HG02870 (cell line): ENCODE data around the gene PLXNB3.

ENCODE experiments used
- ATAC-seq: cut with Tn5 transposase; IDR thresholded peaks from one replicate; pipeline ENCODE4 v1.9.1; 2021; ENCODE audit warnings: mild to moderate bottlenecking, moderate library complexity; ENCODE audit not compliant: unreplicated experiment

Gene PLXNB3

DNA sequence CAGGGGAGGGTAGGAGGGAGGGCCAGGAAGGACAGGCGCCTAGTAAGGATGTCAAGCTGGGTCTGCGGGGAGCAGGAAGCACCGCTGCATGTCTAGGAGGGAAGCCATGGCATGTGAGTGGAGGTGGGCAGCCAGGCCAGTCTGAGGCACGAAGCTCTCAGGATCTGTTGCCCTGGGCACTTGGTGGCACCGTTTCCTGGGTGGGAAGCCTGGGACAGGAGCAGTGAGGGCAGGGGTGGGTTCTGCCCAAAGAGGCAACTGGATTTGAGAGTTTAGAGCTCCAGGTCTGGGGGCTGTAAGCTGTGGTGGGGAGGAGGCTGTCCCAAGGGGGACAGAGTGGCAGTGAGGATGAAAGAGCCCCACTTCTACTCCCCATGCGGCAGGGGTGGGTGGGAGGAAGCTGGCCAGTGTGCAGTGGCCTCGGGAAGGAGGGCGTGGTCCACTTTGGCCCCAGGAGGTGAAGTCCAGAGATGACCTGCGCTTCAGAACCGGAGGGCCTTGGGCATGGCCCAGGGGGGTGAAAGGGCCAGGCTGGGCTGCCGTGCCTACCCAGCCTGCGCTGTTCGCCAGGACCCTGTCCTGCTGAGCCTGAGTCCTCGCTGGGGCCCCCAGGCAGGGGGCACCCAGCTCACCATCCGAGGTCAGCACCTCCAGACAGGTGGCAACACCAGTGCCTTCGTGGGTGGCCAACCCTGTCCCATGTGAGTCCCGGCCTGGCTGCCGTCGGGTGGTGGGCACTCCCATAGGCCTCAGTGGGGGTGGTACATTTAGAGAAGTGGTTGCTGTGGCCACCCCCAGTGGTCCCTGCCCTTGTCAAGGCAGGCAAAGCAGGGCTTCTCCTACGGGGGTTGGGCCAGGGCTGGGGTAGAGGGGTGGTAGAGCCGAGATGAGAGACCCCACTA is 8.5 kb downstream of the PLXNB3 start:
- no peak for ATAC-seq

DNA sequence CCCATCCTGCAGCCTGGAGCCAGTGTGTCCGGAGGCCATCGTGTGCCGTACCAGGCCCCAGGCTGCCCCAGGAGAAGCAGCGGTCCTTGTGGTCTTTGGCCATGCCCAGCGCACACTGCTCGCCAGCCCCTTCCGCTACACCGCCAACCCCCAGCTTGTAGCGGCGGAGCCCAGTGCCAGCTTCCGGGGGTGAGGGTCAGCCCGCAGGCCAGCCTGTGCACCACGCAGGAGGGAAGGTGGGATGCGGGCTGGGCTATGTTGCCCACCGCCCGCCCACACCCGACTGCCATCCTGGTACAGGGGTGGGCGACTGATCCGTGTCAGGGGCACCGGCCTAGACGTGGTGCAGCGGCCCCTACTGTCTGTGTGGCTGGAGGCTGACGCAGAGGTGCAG is 9.2 kb downstream of the PLXNB3 start:
- no peak for ATAC-seq

DNA sequence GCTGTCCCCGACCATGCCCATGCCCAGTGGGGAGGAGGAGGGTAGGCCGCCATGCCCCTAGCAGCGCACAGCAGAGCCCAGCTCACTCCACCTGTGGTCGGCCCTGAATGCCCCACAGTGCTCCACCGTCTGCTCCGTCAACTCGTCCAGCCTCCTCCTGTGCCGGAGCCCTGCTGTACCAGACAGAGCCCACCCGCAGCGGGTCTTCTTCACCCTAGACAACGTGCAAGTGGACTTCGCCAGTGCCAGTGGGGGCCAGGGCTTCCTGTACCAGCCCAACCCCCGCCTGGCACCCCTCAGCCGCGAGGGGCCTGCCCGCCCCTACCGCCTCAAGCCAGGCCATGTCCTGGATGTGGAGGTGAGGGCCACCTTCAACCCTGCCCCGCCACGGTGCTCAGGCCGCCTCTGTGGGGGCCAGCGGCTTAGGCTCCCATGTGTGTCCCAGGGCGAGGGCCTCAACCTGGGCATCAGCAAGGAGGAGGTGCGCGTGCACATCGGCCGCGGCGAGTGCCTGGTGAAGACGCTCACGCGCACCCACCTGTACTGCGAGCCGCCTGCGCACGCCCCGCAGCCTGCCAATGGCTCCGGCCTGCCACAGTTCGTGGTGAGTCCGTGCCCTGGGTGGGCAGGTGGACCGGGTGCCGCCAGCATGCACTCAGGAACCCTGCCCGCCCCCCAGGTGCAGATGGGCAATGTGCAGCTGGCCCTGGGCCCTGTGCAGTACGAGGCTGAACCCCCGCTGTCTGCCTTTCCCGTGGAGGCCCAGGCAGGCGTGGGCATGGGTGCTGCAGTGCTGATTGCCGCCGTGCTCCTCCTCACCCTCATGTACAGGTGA is 9.9 kb downstream of the PLXNB3 start:
- ATAC-seq = no peak

DNA sequence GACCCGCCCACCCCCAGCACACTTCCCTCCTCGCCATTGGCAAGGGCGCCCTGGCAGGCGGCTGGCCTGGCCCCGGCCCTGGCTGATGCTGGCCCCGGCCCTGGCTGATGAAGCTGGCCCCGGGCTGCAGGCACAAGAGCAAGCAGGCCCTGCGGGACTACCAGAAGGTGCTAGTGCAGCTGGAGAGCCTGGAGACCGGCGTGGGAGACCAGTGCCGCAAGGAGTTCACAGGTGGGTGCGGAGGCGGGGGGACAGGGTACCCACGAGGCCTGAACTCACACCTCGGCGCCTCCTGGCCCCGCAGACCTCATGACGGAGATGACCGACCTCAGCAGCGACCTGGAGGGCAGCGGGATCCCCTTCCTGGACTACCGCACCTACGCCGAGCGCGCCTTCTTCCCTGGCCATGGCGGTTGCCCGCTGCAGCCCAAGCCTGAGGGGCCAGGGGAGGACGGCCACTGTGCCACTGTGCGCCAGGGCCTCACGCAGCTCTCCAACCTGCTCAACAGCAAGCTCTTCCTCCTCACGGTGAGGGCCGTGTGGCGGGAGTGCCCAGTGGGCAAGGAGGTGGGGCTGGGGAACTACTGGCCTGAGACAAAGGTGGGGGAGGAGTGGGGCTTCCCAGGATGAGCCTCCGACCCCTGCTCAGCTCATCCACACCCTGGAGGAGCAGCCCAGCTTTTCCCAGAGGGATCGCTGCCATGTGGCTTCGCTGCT is 10.7 kb downstream of the PLXNB3 start:
- ATAC-seq = no peak

DNA sequence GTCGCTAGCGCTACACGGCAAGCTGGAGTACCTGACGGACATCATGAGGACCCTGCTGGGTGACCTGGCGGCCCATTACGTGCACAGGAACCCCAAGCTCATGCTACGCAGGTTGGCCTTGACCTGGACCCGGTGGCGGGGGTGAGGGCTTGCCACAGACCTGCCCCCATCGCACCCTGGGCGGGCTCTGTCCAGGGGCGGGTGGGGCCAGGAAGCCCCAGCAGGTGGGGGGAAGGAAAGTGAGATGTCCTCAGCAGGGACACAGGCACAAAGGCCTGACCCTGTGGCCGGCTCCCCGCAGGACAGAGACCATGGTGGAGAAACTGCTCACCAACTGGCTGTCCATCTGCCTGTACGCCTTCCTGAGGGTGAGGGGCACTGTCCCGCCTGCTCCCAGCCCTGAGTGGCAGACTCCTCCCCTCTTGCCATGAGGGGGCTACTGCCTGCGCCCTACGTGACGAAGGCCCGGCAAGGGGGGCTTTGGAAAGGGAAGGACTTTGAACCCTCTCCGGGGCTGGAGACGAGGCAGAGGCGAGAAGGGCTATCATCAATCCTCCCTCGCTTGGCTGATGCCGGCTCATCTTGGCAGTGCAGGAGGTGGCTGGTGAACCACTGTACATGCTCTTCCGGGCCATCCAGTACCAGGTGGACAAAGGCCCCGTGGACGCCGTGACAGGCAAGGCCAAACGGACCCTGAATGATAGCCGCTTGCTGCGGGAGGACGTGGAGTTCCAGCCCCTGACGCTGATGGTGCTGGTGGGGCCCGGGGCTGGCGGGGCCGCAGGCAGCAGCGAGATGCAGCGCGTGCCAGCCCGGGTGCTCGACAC is 11.5 kb downstream of the PLXNB3 start:
- no peak for ATAC-seq

DNA sequence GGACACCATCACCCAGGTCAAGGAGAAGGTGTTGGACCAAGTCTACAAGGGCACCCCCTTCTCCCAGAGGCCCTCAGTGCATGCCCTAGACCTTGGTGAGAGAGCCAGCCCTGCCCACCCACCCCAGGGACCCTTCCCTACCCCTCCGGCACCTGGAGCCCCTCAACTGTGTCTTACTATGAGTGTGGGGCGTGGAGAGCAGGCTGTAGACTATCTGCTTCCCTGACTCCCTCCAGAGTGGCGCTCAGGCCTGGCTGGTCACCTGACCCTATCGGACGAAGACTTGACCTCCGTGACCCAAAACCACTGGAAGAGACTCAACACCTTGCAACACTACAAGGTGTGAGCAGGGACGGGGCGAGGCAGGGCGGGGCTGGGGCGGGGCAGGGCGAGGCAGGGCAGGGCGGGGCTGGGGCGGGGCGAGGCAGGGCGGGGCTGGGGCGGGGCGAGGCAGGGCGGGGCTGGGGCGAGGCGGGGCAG is 12.1 kb downstream of the PLXNB3 start:
- ATAC-seq = no peak

DNA sequence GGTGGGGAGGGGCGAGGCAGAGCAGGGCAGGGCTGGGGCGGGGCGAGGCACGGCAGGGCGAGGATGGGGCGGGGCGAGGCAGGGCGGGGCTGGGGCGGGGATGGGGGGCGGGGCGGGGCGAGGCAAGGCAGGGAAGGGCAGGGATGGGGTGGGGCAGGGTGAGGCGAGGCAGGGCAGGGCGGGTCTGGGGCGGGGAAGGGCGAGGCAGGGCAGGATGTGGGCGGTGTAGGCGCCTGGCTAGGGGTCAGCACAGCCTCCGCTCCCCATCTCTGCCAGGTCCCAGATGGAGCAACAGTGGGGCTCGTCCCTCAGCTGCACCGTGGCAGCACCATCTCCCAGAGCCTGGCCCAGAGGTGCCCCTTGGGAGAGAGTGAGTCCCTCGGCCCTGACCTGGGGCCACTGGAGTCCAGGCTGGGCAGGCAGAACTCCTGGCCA is 12.6 kb downstream of the PLXNB3 start:
- ATAC-seq = no peak

DNA sequence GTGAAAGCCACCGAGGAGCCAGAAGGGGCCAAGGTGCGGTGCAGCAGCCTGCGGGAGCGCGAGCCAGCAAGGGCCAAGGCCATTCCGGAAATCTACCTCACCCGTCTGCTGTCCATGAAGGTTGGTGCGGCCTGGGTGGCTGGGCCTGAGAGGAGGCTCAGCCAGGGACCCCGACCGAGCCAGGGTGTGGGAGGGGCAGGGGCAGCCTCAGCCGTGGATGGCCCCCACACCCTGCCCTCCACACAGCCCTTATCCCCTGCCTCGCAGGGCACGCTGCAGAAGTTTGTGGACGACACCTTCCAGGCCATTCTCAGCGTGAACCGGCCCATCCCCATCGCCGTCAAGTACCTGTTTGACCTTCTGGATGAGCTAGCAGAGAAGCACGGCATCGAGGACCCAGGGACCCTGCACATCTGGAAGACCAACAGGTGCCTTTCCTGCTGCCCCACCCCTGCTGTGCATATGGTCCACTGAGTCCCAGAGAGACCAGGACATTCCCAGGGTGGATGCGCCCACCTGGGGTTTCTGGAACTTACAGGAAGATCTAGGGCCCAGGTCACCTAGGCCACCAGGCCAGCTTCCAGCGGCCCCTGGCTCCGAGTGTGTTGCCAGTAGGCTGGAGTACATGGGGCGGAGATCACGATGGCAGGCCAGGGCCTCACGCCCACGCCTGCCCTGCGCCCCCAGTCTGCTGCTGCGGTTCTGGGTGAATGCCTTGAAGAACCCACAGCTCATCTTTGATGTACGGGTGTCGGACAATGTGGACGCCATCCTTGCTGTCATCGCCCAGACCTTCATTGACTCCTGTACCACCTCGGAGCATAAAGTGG is 13.4 kb downstream of the PLXNB3 start:
- no peak for ATAC-seq

DNA sequence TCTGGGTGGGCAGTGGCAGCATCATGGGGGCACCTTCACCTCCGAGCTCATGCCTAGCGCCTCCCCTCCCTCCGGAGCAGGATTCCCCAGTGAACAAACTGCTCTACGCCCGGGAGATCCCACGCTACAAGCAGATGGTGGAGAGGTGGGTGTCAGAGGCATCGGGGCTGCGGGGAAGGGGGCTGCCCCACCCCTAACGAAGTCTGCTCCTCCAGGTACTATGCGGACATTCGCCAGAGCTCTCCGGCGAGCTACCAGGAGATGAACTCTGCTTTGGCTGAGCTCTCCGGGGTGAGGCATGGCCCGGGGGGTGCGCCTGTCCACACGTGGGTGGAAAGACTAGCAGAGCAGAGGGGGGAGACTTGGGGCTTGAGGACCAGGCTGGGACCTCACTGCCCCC is 14.1 kb downstream of the PLXNB3 start:
- ATAC-seq = no peak

DNA sequence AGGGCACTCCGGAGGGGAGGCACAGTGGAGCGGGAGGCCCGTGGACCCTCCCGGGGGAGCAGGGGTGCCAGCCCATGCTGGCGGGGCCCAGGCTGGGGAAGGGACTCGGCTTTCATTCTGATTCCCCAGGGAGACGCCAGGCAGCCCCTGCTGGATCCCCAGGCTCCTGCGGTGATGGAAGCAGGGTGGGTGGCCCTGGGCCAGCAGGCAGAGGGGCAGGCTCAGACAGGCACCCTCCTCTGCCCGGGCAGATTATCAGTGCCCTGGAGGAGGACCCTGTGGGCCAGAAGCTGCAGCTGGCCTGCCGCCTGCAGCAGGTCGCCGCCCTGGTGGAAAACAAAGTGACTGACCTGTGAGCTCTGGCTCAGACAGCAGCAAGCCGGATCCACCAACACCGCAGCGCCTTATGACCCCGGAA is 14.6 kb downstream of the PLXNB3 start:
- ATAC-seq = no peak

DNA sequence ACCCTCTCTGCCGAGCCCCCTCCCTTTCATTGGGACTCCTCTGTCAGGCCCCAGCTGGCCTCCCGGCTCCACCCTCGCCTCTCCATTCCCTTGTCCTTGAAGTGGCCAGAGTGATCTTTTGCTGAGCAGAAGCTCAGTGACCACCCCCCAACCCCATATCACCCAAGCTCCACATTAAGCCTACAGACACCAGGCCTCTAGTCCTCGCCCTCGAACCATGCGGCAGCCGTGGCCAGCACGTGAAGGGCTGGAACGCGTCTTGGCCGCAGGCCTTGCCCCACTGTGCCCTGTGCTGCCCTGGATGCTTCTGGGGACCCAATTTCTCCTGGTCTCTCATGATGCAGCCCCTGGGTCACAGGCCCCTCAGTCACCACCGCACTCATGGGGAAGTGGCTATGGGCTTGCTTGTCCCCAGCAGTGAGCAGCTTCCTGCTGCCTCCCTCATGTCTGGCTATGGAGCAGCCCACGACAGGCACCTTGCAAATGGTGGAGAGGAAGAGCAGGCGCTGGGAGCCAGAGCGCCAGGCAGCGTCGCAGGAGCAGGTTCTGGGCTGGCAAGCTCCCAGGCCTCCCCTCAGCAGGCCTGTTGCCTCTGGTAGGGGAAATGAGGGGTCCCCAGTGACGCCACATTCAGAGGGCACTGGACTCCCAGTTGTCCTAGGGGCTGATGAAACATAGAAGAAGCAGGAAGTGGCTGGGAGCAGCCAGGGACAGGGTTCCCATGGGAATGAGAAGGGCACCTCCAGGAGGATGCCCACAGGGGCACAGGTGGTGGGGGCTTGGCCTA is 16.0 kb downstream of the PLXNB3 start:
- ATAC-seq = no peak

DNA sequence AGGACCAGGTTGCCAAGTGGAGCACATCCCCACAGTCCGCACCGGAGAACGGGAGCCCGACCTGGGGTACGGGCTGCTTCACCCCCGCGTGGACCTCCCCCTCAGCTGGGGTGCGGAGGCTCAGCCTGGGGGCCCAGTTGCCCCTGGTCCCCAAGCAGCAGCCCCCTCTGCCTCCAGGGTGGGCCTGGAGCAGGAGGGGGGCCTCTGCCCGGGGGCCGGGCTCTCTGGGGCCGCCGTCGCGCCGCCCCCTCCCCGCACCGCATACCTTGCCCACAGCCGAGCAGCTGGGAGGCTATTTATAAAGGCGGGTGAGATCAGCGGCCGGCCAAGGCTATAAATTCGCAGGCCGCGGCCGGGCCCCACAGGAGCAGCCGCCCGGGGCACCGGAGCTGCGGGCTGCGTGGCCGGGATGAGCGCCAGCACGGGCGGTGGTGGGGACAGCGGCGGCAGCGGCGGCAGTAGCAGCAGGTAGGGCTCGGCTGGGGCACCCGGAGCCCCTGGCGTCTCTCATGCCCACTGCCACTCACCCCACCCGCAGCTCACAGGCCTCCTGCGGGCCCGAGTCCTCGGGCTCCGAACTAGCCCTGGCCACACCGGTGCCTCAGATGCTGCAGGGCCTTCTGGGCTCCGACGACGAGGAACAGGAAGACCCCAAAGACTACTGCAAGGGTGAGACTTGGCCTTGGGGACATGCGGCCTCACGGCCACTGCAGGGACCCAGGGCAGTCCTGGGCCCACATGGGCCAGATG is 16.8 kb downstream of the PLXNB3 start, which contains the start of gene SRPK3:
Gene SRPK3 (plus strand): TSS at position 364 of the 750 bp plus-strand sequence. CDS start 46 bp downstream, at position 410.
- no peak for ATAC-seq

DNA sequence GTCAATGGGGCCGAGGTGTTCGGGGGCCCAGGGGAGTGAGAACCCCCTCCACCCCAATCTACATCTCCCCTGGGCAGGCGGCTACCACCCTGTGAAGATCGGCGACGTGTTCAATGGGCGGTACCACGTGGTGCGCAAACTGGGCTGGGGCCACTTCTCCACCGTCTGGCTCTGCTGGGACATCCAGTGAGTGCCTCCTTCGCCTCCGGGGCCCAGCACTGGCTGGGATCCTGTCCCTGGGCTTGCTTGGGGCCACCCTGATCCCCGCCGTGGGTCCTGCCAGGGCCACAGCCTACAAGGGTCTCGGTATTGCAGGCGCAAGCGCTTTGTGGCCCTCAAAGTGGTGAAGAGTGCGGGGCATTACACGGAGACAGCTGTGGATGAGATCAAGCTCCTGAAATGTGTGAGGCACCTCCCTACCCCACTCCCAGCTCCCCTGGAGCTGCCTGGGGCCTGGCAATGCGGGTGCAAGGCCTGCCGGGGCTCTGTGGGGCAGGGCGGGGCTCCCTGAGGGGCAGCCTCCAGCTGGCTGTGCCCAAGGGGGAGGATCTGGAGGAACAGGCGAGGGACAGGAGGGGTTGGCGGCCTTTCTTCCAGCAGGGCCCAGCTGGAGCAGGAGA is 17.5 kb downstream of the PLXNB3 start:
- ATAC-seq = no peak

DNA sequence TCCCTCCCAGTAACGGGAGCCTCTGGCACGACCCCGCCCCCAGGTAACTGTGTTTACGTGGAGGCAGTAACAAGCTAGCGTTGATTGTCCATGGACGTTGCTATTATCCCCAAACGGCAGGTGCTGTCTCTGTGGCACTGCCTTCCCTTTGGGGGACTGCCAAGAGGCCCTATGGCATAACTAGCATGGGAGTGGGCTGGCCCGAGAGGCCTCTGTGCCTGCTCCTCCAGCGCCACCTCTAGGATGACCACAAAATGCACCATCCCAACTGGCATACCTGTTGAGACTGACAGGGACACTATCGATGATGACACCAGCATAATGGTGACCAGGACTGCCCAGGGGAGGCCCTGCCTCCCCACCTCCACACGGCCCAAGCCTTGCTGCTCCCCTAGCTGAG is 18.3 kb downstream of the PLXNB3 start:
- no peak for ATAC-seq

DNA sequence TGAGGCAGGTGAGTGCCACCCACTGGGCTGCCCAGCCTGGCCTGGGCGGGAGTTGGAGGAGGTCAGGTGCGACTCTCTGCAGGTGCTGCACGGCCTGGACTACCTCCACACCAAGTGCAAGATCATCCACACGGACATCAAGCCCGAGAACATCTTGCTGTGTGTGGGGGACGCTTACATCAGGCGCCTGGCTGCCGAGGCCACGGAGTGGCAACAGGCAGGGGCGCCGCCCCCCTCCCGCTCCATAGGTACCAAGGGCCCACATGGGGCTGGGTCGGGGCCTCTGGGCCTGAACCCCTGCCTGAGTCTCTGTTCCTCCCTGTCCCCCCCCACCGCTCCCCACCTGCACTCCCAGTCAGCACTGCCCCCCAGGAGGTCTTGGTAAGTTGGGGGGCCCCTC is 18.8 kb downstream of the PLXNB3 start:
- ATAC-seq = no peak

DNA sequence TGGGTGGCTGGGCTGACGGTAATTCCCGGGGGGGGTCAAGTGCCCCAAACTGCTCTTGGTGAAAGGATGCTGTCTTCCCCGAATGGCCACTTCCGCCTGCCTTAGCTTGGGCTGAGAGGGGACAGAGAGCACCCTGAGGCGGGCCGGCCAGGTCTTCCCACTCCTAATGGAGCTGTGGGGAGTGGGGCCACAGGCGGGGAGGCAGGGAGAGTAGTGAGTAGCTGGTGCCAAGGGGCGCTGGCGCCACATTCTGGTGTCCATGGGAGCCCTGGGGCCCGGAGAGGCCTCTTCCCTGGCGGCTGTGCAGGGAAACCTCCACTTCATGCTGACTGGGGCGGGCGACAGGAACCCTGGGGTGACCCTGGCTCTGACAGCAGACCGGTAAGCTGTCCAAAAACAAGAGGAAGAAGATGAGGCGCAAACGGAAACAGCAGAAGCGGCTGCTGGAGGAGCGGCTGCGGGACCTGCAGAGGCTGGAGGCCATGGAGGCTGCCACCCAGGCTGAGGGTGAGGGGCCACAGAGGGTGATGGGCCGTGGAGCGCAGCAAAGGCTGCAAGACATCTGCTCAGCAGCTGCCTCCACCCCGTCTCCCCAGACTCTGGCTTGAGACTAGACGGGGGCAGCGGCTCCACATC is 19.4 kb downstream of the PLXNB3 start:
- no peak for ATAC-seq
